HG03565 (cell line): ENCODE measurements around the gene ZNF513.
"Not testable (repeated sequence)": the region's sequence is repeated elsewhere in the genome, so short reads cannot be mapped to it uniquely, and the experiment has no call there.

Experiments
- ATAC-seq: cut with Tn5 transposase; IDR thresholded peaks from one replicate; pipeline ENCODE4 v1.9.1; 2021; ENCODE audit warnings: mild to moderate bottlenecking, moderate library complexity; ENCODE audit not compliant: unreplicated experiment

The ZNF513 gene, protein sequence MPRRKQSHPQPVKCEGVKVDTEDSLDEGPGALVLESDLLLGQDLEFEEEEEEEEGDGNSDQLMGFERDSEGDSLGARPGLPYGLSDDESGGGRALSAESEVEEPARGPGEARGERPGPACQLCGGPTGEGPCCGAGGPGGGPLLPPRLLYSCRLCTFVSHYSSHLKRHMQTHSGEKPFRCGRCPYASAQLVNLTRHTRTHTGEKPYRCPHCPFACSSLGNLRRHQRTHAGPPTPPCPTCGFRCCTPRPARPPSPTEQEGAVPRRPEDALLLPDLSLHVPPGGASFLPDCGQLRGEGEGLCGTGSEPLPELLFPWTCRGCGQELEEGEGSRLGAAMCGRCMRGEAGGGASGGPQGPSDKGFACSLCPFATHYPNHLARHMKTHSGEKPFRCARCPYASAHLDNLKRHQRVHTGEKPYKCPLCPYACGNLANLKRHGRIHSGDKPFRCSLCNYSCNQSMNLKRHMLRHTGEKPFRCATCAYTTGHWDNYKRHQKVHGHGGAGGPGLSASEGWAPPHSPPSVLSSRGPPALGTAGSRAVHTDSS

DNA sequence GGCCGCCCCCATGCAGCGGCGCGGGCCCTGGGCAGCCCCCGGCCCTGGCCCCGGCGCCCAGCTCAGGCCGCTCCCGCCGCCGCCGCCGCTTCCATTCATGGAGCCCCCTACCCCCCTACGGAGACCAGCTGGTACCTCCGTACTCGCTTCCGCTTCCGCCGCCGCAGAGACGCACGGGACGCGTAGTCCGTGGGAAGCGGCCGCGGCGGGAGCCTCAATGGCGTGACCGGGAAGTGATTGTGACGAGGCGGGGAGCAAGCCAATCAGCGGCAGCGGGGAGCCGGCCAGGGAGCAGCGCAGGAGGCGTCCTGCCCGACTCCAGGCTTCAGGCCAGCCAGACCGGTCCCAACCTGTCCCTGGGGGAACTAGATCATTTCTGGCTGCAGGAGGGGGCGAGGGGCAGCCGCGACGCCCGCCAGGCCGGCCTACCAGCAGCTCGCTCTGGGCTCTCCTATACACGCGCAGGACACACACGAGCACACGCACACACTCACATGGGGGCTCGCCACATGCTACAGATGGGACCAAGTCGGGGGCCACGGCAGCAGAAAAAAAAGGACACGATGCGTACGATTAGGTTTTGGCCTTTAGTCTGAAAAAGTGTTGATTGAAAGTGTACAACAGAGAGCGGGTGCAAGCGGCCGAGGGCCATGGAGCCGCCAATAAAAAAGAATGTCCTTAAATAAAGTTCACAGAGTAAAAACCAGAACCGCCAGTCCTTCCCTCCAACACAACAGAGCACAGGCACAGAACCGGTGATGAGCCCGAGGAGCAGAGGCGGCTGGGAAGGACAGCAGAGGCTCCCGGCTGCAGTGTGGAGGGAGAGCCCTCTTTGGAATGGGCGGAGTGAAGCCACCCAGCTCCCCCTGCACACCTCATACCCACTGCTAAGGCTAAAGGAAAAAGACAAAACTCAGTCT is at the start of gene ZNF513:
Gene ZNF513 (minus strand): TSS at position 109 of the 920 bp plus-strand sequence. CDS start 208 bp downstream, outside the sequence.
- ATAC-seq = peak; percentile 84

DNA sequence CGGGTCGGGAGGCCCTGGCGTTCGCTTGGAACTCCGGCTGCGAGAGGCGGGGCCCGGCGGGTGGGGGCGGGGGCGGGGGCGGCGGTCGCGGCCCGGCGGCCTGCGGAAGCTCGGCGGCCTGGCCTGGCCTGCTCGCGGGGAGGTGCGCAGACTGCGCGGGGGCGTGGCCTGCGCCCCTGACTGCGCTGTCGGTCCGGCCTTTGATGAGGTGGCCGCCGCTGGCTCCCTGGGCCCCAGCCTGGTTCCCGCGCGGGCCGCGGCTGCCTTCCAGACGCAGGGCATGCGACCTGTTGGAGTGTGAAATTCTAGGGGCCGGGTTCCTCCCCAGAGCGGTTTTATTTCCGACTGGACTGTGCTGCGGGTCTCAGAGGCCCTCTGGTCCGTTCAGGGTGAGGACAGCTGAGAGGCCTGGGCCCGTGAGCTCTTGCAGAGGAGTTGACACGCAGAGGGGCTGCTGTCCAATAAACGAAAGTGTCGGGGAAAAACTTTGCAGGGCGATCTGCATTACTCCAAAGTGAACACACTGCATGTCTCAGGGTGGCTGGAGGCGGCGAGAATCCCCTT is 48.5 kb upstream of the ZNF513 start:
- peak; percentile 36 for ATAC-seq

DNA sequence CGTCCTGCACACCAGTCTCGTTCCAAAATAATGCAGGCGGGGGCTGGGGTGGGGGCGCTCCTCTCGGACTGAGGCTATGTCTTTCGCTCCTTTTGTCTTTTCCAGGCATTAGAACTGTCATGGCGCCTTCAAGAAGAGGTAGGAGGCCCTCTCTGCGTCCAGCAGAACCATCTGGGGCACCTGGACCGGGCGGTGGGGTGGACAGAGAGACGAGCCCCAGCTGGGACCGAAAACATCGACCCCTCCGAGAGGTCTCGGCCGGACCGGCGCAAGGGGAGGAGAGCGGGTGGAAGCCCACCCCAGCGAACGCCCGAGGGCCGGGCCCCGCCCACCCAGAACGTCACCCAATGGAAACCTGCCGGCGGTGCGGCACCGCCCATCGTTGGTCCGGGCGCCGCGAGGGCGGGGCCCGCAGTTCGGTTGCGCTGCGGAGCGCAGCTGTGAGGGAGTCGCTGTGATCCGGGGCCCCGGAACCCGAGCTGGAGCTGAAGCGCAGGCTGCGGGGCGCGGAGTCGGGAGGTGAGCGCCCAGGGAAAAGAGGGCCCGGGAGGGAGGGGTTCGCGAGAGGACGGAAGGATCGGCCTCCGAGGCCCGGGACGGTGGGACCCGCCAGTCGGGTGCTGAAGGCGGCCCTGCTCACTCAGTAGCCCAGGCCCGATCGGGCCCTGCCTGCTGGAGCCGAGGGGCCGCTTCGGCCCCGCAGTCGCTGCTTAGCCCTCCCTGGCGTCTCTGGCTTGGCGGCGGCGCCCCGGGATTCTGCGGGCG is 47.9 kb upstream of the ZNF513 start, which contains the start of gene NRBP1:
Gene NRBP1 (plus strand): TSS at position 419 of the 765 bp plus-strand sequence. CDS start 4,643 bp downstream, outside the sequence.
- peak; percentile 85 for ATAC-seq

- ATAC-seq = no peak
These were observed 47.3 kb upstream of the ZNF513 start for GRCh38 chr2:27427863-27428212.

GRCh38 chr2:27425039-27425438 is 44.5 kb upstream of the ZNF513 start:
- ATAC-seq = not testable (repeated sequence)

DNA sequence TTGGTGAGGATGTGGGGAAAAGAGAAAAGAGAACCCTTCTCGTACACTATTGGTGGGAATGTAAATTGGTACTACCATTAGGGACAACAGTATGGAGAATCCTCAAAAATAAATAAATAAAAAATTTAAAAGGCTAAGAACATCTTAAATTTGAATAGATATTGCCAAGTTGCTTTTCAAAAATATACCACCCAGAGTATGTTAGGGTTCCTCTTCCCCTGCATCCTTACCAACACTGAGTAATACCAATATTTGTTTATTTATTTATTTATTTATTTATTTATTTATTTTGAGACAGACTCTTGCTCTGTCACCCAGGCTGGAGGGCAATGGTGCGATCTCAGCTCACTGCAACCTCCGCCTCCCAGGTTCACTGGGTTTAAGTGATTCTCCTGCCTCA is 42.4 kb upstream of the ZNF513 start:
- no peak for ATAC-seq

DNA sequence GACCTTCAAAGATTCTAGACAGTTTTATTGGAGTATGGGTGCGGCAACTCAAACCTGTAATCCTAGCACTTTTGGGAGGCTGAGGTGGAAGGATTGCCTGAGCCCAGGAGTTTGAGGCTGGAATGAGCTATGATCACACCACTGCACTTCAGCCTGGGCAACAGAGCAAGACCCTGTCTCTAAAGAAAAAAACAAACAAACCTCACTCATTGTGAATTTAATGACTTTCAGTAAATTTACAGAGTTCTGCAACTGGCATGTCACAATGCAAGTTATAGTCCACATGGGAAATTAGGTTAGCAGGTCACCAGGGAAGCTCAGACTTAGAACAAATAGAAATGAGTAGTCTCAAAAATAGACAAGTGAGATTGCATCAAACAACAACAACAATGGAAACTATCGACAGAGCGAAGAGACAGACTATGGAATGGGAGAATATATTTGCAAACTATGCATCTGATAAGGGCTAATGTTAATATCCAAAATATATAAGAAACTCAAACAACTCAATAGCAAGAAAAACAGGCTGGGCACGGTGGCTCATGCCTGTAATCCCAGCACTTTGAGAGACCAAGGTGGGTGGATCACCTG is 41.2 kb upstream of the ZNF513 start:
- no peak for ATAC-seq

- ATAC-seq = no peak
These were observed 40.5 kb upstream of the ZNF513 start for GRCh38 chr2:27420996-27421395.

DNA sequence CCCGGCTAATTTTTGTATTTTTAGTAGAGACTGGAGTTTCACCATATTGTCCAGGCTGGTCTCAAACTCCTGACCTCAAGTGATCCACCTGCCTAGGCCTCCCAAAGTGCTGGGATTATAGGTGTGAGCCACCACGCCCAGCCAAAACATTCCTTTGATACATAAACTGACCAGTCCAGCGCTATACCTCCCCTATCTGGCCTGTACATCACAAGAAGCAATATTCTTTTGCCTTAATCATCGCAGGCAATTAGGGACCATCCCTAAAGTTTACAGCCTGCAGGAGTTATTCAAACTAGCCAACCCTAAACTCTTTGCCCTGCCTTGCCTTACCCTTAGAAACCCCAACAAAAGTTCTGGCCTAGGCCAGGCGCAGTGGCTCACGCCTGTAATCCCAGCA is 35.6 kb upstream of the ZNF513 start:
- ATAC-seq = no peak

DNA sequence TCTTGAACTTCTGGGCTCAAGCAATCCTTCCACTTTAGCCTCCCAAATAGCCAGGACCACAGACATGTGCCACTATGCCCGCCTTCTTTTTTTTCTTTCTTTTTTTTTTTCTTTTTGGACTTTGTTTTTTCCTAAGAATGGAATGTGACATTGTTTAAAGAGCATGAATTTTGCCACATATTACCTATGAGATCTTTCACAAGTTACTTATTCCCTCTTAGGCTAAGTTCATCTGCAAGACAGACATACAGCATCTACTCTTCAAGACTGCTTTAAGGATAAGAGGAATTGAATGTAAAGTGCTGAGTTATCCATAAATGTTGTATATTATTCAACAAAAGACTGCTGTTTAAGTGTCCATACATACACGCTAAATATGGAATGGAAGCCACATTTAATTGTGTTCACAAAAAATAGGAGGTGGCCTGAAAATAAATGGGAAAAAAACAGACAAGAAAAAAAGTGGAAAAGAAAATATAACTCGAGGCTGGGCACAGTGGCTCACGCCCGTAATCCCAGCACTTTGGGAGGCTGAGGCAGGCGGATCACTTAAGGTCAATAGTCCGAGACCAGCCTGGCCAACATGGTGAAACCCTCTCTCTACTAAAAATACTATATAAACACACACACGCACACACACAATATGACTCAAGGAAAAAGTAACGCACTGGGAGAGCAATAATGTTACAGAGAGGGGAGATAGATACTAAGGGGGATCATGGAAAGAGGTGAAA is 32.1 kb upstream of the ZNF513 start:
- ATAC-seq = no peak

DNA sequence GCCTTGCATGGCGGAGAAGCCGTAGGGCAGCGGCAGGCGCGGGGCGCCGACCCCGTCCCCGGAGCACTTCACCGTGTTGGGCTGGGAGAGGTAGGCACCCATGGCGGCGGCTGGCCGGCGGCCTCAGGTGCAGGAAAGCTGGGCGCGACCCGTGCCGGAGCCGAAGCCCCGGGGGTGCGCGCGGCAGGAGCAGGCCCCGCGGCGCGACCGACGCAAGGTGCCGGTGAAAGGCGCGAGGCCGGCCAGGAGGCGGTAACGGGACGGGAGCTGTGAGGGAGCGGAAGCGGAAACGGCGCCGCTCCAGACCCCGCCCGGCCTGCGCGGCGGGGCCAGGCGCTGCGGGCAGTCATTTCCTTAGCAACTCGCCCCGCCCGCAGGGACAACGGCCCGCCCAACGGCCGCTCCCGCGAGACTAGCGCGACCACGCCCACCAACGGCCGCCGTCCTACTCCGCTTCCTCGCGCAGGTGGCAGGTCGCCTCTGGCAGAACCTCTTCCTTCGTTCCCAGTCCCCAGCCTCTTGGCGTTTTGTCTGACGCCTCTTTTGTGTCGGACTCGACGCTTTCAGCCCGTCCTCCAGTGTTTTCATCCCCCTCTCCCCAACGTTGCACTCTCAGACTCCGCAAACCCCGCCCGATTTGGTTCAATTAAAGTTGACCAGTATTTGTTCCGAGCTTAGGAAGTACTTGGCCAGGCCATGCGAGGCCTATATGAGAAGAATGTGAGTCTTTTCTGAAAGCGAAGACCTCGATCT is 29.0 kb upstream of the ZNF513 start, which contains the start of gene PPM1G:
Gene PPM1G (minus strand): TSS at position 271 of the 753 bp plus-strand sequence. CDS start 169 bp downstream, at position 102.
- peak; percentile 87 for ATAC-seq

GRCh38 chr2:27408601-27409320 is 28.2 kb upstream of the ZNF513 start:
- ATAC-seq = peak; percentile 12

- no peak for ATAC-seq
These were observed 27.4 kb upstream of the ZNF513 start for GRCh38 chr2:27407798-27408491.

DNA sequence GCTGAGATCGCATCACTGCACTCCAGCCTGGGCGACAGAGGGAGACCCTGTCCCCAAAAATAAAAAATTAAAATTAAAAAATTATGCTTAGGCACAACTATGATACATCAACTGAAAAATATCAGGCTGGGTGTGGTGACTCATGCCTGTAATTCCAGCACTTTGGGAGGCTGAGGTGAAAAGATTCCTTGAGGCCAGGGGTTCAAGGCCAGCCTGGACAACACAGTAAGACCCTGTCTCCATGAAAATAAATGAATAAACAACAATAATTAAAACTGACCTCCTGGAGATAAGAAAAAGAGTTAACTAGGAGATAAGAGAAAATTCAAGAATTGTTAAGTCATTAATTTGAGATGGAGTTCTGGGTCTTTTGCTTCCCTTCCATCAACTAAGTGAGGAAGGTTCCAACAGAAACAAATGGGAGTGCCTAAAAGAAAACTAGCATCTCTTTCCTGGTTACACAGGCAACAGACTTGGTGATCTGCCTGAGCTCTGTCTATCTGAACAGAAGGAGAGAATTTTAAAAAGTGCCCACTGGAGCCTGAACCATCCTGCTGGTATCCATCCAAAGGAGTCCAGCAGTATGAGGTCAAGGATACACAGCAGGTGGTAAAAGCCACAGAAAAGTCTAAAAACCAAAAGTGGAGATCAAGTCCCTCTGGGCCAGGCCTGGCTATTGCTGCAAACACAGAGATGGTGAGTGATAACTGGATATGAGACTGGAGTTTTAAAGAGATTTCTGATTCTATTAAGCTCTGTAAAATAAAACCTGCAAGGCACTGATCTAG is 20.0 kb upstream of the ZNF513 start:
- no peak for ATAC-seq

- no peak for ATAC-seq
These were observed 18.4 kb upstream of the ZNF513 start for GRCh38 chr2:27398962-27399361.

GRCh38 chr2:27393225-27393624 is 12.7 kb upstream of the ZNF513 start:
- no peak for ATAC-seq
